Measurements from ENCODE around the gene OSBP. TPM values are rescaled to one million over a fixed set of nuclear protein-coding genes. Genes with fewer than 3 reads are reported as not detected.

Gene OSBP
- total RNA-seq, 6 donors from 2014 or later, result 24.4 to 52.6 (median 35.0) TPM

- TF ChIP-seq POLR2AphosphoS5 (IDR thresholded peaks at IDR 0.05) (no peak), CTCF (IDR thresholded peaks at IDR 0.05) (no peak), EP300 (IDR thresholded peaks at IDR 0.05) (no peak), POLR2A (IDR thresholded peaks at IDR 0.05) (no peak)
- peaks cover 3 to 43% (median 17%) of the 10 kb centered on the region in 4 donors for H3K4me1 ChIP-seq
- no peaks in the 10 kb centered on the region for H3K27me3 ChIP-seq
- no peaks in the 10 kb centered on the region for H3K9me3 ChIP-seq
- DNase-seq, result no peak
- no peak for ATAC-seq (ENCODE audit: low FRiP score in 2 of 2)
- H3K27ac ChIP-seq, result peak overlapping the region in 2 of 4 donors; percentile 19 to 70
- peak overlapping the region in 3 of 4 donors; percentile 31 to 43 (median 32) for H3K4me3 ChIP-seq
- WGBS, 2 donors, result 19 to 30% methylated on average over 13 of the region's 13 CpGs
- H3K36me3 ChIP-seq, result no peaks in the 10 kb centered on the region
Observed at GRCh38 chr11:59556917-59557348, 58.6 kb downstream of the OSBP start.

- Histone ChIP-seq H3K9me3 (no peaks in the 10 kb centered on the region), H3K36me3 (no peaks in the 10 kb centered on the region), H3K4me1 (peaks cover 3 to 38% (median 18%) of the 10 kb centered on the region in 4 donors), H3K27me3 (no peaks in the 10 kb centered on the region), H3K4me3 (peak overlapping the region in 3 of 4 donors; percentile 31 to 43 (median 32)), H3K27ac (peak overlapping the region in 3 of 4 donors; percentile 39 to 70 (median 48))
- no peak for TF ChIP-seq EP300 (IDR thresholded peaks at IDR 0.05)
- TF ChIP-seq POLR2A (IDR thresholded peaks at IDR 0.05), result no peak
- TF ChIP-seq POLR2AphosphoS5 (IDR thresholded peaks at IDR 0.05), result no peak
- TF ChIP-seq CTCF (IDR thresholded peaks at IDR 0.05), result no peak
- DNase-seq (peak in 1 of 2 donors; percentile 33), ATAC-seq (ENCODE audit: low FRiP score in 2 of 2) (peak in 1 of 2 donors; percentile 54)
- 7 to 9% methylated on average over 30 of the region's 30 CpGs for WGBS, 2 donors
Observed at GRCh38 chr11:59556115-59556916, 59.3 kb downstream of the OSBP start.

GRCh38 chr11:59555601-59556114, 59.9 kb downstream of the OSBP start:
- H3K27ac ChIP-seq, result peak overlapping the region in 3 of 4 donors; percentile 39 to 70 (median 48)
- DNase-seq (no peak), ATAC-seq (ENCODE audit: low FRiP score in 2 of 2) (no peak)
- WGBS, 2 donors, result 27 to 28% methylated on average over 17 of the region's 17 CpGs
- H3K4me1 ChIP-seq, result peaks cover 3 to 34% (median 15%) of the 10 kb centered on the region in 4 donors
- TF ChIP-seq EP300 (IDR thresholded peaks at IDR 0.05) (no peak), POLR2A (IDR thresholded peaks at IDR 0.05) (no peak), CTCF (IDR thresholded peaks at IDR 0.05) (no peak), POLR2AphosphoS5 (IDR thresholded peaks at IDR 0.05) (no peak)
- H3K9me3 ChIP-seq, result no peaks in the 10 kb centered on the region
- peak overlapping the region in 3 of 4 donors; percentile 31 to 43 (median 32) for H3K4me3 ChIP-seq
- no peaks in the 10 kb centered on the region for H3K36me3 ChIP-seq
- H3K27me3 ChIP-seq, result no peaks in the 10 kb centered on the region

- ATAC-seq (ENCODE audit: low FRiP score in 2 of 2), result no peak
- 94 to 97% methylated on average over 21 of the region's 21 CpGs for WGBS, 2 donors
- no peak overlapping the region for H3K27ac ChIP-seq
Observed at GRCh38 chr11:59553323-59553722, 62.3 kb downstream of the OSBP start.

More at GRCh38 chr11:59553323-59553722, 62.3 kb downstream of the OSBP start:
- H3K36me3 ChIP-seq, result no peaks in the 10 kb centered on the region
- H3K9me3 ChIP-seq, result no peaks in the 10 kb centered on the region
- TF ChIP-seq POLR2AphosphoS5 (IDR thresholded peaks at IDR 0.05), result no peak
- no peak for TF ChIP-seq CTCF (IDR thresholded peaks at IDR 0.05)
- no peak for TF ChIP-seq EP300 (IDR thresholded peaks at IDR 0.05)
- no peak for TF ChIP-seq POLR2A (IDR thresholded peaks at IDR 0.05)
- peaks cover 2 to 41% (median 19%) of the 10 kb centered on the region in 4 donors for H3K4me1 ChIP-seq
- H3K4me3 ChIP-seq, result no peak overlapping the region
- DNase-seq, result no peak
- no peaks in the 10 kb centered on the region for H3K27me3 ChIP-seq

Data from upper lobe of left lung (tissue), 6 donors.